ENCODE data around the gene PACRG. TPM values are rescaled to one million over a fixed set of nuclear protein-coding genes. Genes with fewer than 3 reads are reported as not detected.

Gene PACRG
- total and polyA plus RNA-seq, 2 donors (not counting 3 experiments of a cell fraction or from before 2014, with no cell fraction given), result 0.08 TPM; not detected in 1

DNA sequence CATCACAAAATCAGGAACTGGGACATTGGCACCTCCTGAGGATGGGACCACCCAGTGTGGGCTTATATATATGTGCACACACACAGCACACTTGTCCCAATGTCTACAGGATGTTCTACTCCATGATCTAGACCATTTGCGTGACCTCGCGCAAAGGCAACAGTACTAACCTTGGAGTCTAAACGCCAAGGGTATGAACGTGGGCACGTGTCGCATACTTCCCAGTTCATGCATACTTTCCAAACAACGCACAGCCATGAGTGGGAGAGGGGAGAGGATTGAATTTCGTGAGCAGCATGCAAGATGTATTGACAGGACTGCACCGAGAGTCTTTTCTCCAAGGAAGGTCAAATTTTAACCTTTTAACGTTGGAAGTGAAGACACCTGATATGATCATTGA, 472.5 kb downstream of the PACRG start:
- H3K9me1 ChIP-seq (replicated peaks; ENCODE audit: control insufficient read depth, extremely low read depth, insufficient read depth, low read length), result no peaks in the 10 kb centered on the region
- BruUV-seq (replicated peaks), result no TSS peak
- POLR2A ChIA-PET, result no interaction called here

More for the DNA sequence above, 472.5 kb downstream of the PACRG start:
- DNase-seq (ENCODE audit: low read depth, low spot score) (no peak), FAIRE-seq (no peak)
- Histone ChIP-seq H3K9ac (replicated peaks; ENCODE audit: extremely low read depth, insufficient read depth, low read length) (no peak overlapping the region), H3K27me3 (ENCODE audit: control insufficient read depth in 2 of 2, insufficient read depth in 2 of 2, low read length in 2 of 2) (peaks cover 0 to 2% of the 10 kb centered on the region in 2 experiments), H3K4me2 (ENCODE audit: insufficient read depth, low read length) (no peak overlapping the region), H3K79me2 (ENCODE audit: control insufficient read depth, insufficient read depth, low read length) (no peaks in the 10 kb centered on the region), H3K4me1 (ENCODE audit: control insufficient read depth, extremely low read depth, insufficient read depth, low read length) (no peaks in the 10 kb centered on the region), H4K20me1 (replicated peaks; ENCODE audit: control insufficient read depth, extremely low read depth, insufficient read depth, low read length) (no peaks in the 10 kb centered on the region), H3K9me3 (replicated peaks; ENCODE audit: control insufficient read depth, insufficient read depth, low read length) (no peaks in the 10 kb centered on the region), H3K27ac (ENCODE audit: insufficient read depth, low read depth, low read length) (no peak overlapping the region), H2AFZ (ENCODE audit: low read depth, low read length) (no peak overlapping the region), H3K36me3 (ENCODE audit: control insufficient read depth in 2 of 2, extremely low read depth in 1 of 2, insufficient read depth in 2 of 2, low read length in 2 of 2) (no peaks in the 10 kb centered on the region), H3K4me3 (replicated peaks in 1 of 3; ENCODE audit: insufficient read depth in 1 of 3, low read depth in 1 of 3, low read length in 3 of 3) (no peak overlapping the region)
- no peak for TF ChIP-seq GATA2 (IDR thresholded peaks at IDR 0.05; ENCODE audit: insufficient read depth, insufficient read length, low read depth, low read length)
- TF ChIP-seq POLR2A (IDR thresholded peaks at IDR 0.05; ENCODE audit: low read depth, low read length), result no peak
- TF ChIP-seq, protein P1, sequence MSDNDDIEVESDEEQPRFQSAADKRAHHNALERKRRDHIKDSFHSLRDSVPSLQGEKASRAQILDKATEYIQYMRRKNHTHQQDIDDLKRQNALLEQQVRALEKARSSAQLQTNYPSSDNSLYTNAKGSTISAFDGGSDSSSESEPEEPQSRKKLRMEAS (IDR thresholded peaks at IDR 0.05; ENCODE audit: insufficient read depth, insufficient read length), result no peak
- TF ChIP-seq EZH2 (IDR thresholded peaks at IDR 0.05; ENCODE audit: borderline replicate concordance, low read depth, low read length, severe bottlenecking), result no peak
- no peak for TF ChIP-seq POLR2AphosphoS5 (IDR thresholded peaks at IDR 0.05; ENCODE audit: insufficient read depth, low read depth, low read length)
- no peak for TF ChIP-seq FOS (IDR thresholded peaks at IDR 0.05; ENCODE audit: borderline replicate concordance, insufficient read depth, low read length)
- no peak for TF ChIP-seq JUN (IDR thresholded peaks at IDR 0.05; ENCODE audit: borderline replicate concordance, insufficient read depth, insufficient read length, low read depth)
- no peak for TF ChIP-seq MYC (IDR thresholded peaks at IDR 0.05; ENCODE audit: low read depth, low read length)
- TF ChIP-seq, protein P2, sequence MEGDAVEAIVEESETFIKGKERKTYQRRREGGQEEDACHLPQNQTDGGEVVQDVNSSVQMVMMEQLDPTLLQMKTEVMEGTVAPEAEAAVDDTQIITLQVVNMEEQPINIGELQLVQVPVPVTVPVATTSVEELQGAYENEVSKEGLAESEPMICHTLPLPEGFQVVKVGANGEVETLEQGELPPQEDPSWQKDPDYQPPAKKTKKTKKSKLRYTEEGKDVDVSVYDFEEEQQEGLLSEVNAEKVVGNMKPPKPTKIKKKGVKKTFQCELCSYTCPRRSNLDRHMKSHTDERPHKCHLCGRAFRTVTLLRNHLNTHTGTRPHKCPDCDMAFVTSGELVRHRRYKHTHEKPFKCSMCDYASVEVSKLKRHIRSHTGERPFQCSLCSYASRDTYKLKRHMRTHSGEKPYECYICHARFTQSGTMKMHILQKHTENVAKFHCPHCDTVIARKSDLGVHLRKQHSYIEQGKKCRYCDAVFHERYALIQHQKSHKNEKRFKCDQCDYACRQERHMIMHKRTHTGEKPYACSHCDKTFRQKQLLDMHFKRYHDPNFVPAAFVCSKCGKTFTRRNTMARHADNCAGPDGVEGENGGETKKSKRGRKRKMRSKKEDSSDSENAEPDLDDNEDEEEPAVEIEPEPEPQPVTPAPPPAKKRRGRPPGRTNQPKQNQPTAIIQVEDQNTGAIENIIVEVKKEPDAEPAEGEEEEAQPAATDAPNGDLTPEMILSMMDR (IDR thresholded peaks at IDR 0.05; ENCODE audit: extremely low read depth in 1 of 2, insufficient read depth in 1 of 2, low read depth in 1 of 2, low read length in 2 of 2), result no peak
- intact Hi-C loops (cut with micrococcal nuclease), result no loop called here
- dilution Hi-C loops (cut with MboI; ENCODE audit: extremely low pct_ligation_motif_present, low sequenced_read_pairs), result no loop called here
- CTCF ChIA-PET, result no interaction called here
